ENCODE data around the gene PLXNC1. TPM values are rescaled to one million over a fixed set of nuclear protein-coding genes. Genes with fewer than 3 reads are reported as not detected.
A peak's percentile ranks its signal among the peaks of the same experiment; 100 is the strongest.

Gene PLXNC1
- total and polyA plus RNA-seq, 9 of the 15 experiments (the other 6 are each of a cell fraction or from before 2014, with no cell fraction given), result 0.08 to 0.87 (median 0.28) TPM

DNA sequence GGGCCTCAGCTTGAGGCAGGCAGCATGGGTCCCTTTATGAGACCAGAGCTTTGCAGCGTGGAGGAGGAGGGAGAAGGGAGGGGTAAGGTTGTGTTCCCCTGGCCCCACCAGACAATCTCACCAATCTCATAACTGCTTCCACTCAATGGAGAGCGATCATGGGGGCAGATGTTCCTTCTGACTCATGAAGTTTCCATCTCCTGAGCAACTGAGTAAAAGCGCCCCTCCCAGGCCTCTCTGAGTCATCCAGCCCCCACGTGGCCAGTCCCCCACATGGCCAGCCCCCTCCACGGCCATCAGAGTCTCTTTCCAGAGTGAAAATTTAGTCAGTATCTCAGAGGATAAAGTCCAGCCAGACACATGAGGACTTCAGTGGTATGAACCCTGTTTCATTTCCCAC lies 39.2 kb upstream of the PLXNC1 start (continued):
- TF ChIP-seq ZNF511 (CRISPR knock-in tag; IDR thresholded peaks at IDR 0.05), result no peak
- TF ChIP-seq, protein P1, sequence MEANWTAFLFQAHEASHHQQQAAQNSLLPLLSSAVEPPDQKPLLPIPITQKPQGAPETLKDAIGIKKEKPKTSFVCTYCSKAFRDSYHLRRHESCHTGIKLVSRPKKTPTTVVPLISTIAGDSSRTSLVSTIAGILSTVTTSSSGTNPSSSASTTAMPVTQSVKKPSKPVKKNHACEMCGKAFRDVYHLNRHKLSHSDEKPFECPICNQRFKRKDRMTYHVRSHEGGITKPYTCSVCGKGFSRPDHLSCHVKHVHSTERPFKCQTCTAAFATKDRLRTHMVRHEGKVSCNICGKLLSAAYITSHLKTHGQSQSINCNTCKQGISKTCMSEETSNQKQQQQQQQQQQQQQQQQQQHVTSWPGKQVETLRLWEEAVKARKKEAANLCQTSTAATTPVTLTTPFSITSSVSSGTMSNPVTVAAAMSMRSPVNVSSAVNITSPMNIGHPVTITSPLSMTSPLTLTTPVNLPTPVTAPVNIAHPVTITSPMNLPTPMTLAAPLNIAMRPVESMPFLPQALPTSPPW (CRISPR knock-in tag; IDR thresholded peaks at IDR 0.05), result peak; percentile 53
- TF ChIP-seq FOS (IDR thresholded peaks at IDR 0.05; ENCODE audit: extremely low read depth, insufficient read length), result peak; percentile 16
- TF ChIP-seq JUN (IDR thresholded peaks at IDR 0.05; ENCODE audit: borderline replicate concordance, low read depth, low read length), result peak; percentile 88
- TF ChIP-seq JUN (CRISPR knock-in tag; IDR thresholded peaks at IDR 0.05; ENCODE audit: borderline replicate concordance), result no peak
- TF ChIP-seq ARID1B (IDR thresholded peaks at IDR 0.05), result peak; percentile 24; the same call in 1 of the 2 replicates
- no peak for TF ChIP-seq THAP7 (CRISPR knock-in tag; IDR thresholded peaks at IDR 0.05)
- TF ChIP-seq MAZ (CRISPR knock-in tag; conservative IDR thresholded peaks at IDR 0.05 in 1 of 2, IDR thresholded peaks at IDR 0.05 in 1 of 2), result peak in 1 of 2 experiments; percentile 49; a peak in 1 of 4 replicates
- TF ChIP-seq FOSL1 (tag; conservative IDR thresholded peaks at IDR 0.05), result peak; percentile 86
- TF ChIP-seq CBFA2T3 (IDR thresholded peaks at IDR 0.05), result 0 out of 2 replicates have a peak, but pooled peaks have one; percentile 4
- TF ChIP-seq ZNF699 (CRISPR knock-in tag; IDR thresholded peaks at IDR 0.05; ENCODE audit: insufficient replicate concordance), result no peak

Data from K562 (cell line).